ENCODE results near the gene ATP6V1B1. TPM values are rescaled to one million over a fixed set of nuclear protein-coding genes. Genes with fewer than 3 reads are reported as not detected.

The ATP6V1B1 gene
- total and polyA plus RNA-seq, 2 of the 4 experiments (the other 2 are of a cell fraction), result 1.3 TPM; not detected in 1

GRCh38 chr2:70983506-70984227 is 48.0 kb downstream of the ATP6V1B1 start:
- intact Hi-C loops (cut with micrococcal nuclease) (no loop called here), in situ Hi-C loops (cut with MboI; ENCODE audit: low sequenced_read_pairs) (loop anchor here (10.0 kb wide), 1 partner anchor 689 kb away; the partner anchor contains the start of gene SNRPG), dilution Hi-C loops (cut with HindIII; ENCODE audit: low sequenced_read_pairs, unreplicated experiment) (no loop called here)
- no TSS peak for BruUV-seq (replicated peaks)
- Histone ChIP-seq H2BK5ac (ENCODE audit: low read depth, low read length, poor library complexity, severe bottlenecking) (no peak overlapping the region), H2BK15ac (ENCODE audit: low read depth, low read length) (no peak overlapping the region), H2BK20ac (ENCODE audit: low read depth, low read length) (no peak overlapping the region), H3K27ac (ENCODE audit: insufficient read depth, low read length) (no peak overlapping the region), H4K20me1 (ENCODE audit: insufficient read depth, low read length) (peaks cover 5% of the 10 kb centered on the region; the same call in 1 of the 2 replicates), H3K9me3 (ENCODE audit: control insufficient read depth, insufficient read depth, low read length) (no peaks in the 10 kb centered on the region), H3K79me1 (ENCODE audit: low read depth in 1 of 2, low read length in 2 of 2) (no peaks in the 10 kb centered on the region; a peak in 1 of 4 replicates), H2BK120ac (ENCODE audit: low read depth, low read length) (no peak overlapping the region), H3K4ac (ENCODE audit: low read depth, low read length) (no peak overlapping the region), H2AK5ac (ENCODE audit: low read depth, low read length) (no peak overlapping the region), H2AK9ac (replicated peaks; ENCODE audit: low read depth, low read length, poor library complexity) (no peak overlapping the region), H2AFZ (replicated peaks; ENCODE audit: low read length, poor library complexity) (no peak overlapping the region), H3K14ac (replicated peaks; ENCODE audit: low read depth, low read length) (no peak overlapping the region), H3K4me1 (ENCODE audit: control insufficient read depth, insufficient read depth, low read length) (peaks cover under 1% of the 10 kb centered on the region; the same call in 1 of the 2 replicates), H3K27me3 (ENCODE audit: control insufficient read depth, insufficient read depth, low read length) (no peaks in the 10 kb centered on the region), H3K9me1 (ENCODE audit: insufficient read depth, low read length) (0 out of 2 replicates have a peak, but pooled peaks cover 4% of the 10 kb centered on the region), H3K9ac (ENCODE audit: low read depth, low read length) (no peak overlapping the region), H4K5ac (ENCODE audit: low read depth, low read length) (no peak overlapping the region), H3K18ac (ENCODE audit: low read depth, low read length) (no peak overlapping the region), H3K4me3 (ENCODE audit: insufficient read depth, low read depth, low read length) (no peak overlapping the region), H3K36me3 (ENCODE audit: control insufficient read depth, insufficient read depth, low read length) (peaks cover 25% of the 10 kb centered on the region), H3K56ac (ENCODE audit: extremely low read depth, insufficient read depth, low read length) (no peak overlapping the region), H4K91ac (ENCODE audit: insufficient read depth, low read depth, low read length) (no peak overlapping the region), H4K8ac (ENCODE audit: low read depth in 2 of 2, low read length in 2 of 2) (no peak overlapping the region), H3K4me2 (ENCODE audit: low read depth, low read length) (no peak overlapping the region), H3K23ac (ENCODE audit: low read depth, low read length) (no peak overlapping the region)
- WGBS, 2 experiments (ENCODE audit: extremely low coverage in 2 of 2, insufficient read length in 1 of 2), result 83% methylated on average over 2 of the region's 8 CpGs; no CpG with 5 or more reads in 1 of the 2 experiments
- no peak for ATAC-seq (ENCODE audit: low read depth)
- no peak for DNase-seq
- ChIA-PET POLR2A (ENCODE audit: unreplicated experiment) (no interaction called here), CTCF (no interaction called here)
- no peak for TF ChIP-seq NFE2L2 (IDR thresholded peaks at IDR 0.05; ENCODE audit: low read depth, low read length)
- no peak for TF ChIP-seq RCOR1 (IDR thresholded peaks at IDR 0.05; ENCODE audit: insufficient replicate concordance, low read length)
- TF ChIP-seq, protein P1, sequence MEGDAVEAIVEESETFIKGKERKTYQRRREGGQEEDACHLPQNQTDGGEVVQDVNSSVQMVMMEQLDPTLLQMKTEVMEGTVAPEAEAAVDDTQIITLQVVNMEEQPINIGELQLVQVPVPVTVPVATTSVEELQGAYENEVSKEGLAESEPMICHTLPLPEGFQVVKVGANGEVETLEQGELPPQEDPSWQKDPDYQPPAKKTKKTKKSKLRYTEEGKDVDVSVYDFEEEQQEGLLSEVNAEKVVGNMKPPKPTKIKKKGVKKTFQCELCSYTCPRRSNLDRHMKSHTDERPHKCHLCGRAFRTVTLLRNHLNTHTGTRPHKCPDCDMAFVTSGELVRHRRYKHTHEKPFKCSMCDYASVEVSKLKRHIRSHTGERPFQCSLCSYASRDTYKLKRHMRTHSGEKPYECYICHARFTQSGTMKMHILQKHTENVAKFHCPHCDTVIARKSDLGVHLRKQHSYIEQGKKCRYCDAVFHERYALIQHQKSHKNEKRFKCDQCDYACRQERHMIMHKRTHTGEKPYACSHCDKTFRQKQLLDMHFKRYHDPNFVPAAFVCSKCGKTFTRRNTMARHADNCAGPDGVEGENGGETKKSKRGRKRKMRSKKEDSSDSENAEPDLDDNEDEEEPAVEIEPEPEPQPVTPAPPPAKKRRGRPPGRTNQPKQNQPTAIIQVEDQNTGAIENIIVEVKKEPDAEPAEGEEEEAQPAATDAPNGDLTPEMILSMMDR (conservative IDR thresholded peaks at IDR 0.05; ENCODE audit: low read depth, low read length), result no peak
- TF ChIP-seq USF2 (IDR thresholded peaks at IDR 0.05; ENCODE audit: low read depth, low read length), result no peak
- TF ChIP-seq SMC3 (IDR thresholded peaks at IDR 0.05; ENCODE audit: low read depth, low read length), result no peak
- TF ChIP-seq RAD21 (IDR thresholded peaks at IDR 0.05; ENCODE audit: low read length), result no peak

Measured in IMR-90 (cell line).